MCF 10A (cell line): Measurements from ENCODE around the gene CA12. TPM values are rescaled to one million over a fixed set of nuclear protein-coding genes. Genes with fewer than 3 reads are reported as not detected.

Experiments
- BruUV-seq: library from RNA; stranded (reverse); fragments of 400-500 nt; replicated peaks from 2 replicates; lab custom pipeline; 2021; lab: Mats Ljungman, UMichigan
- CTCF ChIA-PET: fragments of 300-600 bp; sonication (Branson Sonifier 250); formaldehyde crosslinking; extraction: SDS; loops from one replicate; lab custom pipeline; 2021; ENCODE audit warnings: antibody characterized with exemption, inconsistent platforms; lab: Yijun Ruan, JAX
- POLR2A ChIA-PET: fragments of 300-600, 350-650 bp; sonication (Branson Sonifier 250); formaldehyde crosslinking; extraction: SDS; loops from one replicate; lab custom pipeline; 2020; ENCODE audit warnings: antibody characterized with exemption, inconsistent platforms; lab: Yijun Ruan, JAX
- DNase-seq: peaks from one replicate; pipeline ENCODE4 v3.0.0-alpha.2; 2018; ENCODE audit not compliant: unreplicated experiment
- H3K27ac Mint-ChIP-seq: one replicate; pipeline ENCODE4 v1.8.0; 2022; ENCODE audit warnings: mild to moderate bottlenecking, low read depth, mixed read lengths; ENCODE audit not compliant: unreplicated experiment
- H3K27me3 Mint-ChIP-seq: one replicate; pipeline ENCODE4 v1.8.0; 2022; ENCODE audit warnings: mixed read lengths; ENCODE audit not compliant: insufficient read depth, unreplicated experiment
- H3K36me3 Mint-ChIP-seq: one replicate; pipeline ENCODE4 v1.8.0; 2022; ENCODE audit warnings: mild to moderate bottlenecking, moderate library complexity, mixed read lengths; ENCODE audit not compliant: insufficient read depth, unreplicated experiment
- H3K4me1 Mint-ChIP-seq: one replicate; pipeline ENCODE4 v1.8.0; 2022; ENCODE audit warnings: mixed read lengths; ENCODE audit not compliant: insufficient read depth, unreplicated experiment
- H3K4me3 Mint-ChIP-seq: one replicate; pipeline ENCODE4 v1.8.0; 2022; ENCODE audit warnings: mild to moderate bottlenecking, moderate library complexity, mixed read lengths; ENCODE audit not compliant: unreplicated experiment
- H3K9me3 Mint-ChIP-seq: one replicate; pipeline ENCODE4 v1.8.0; 2022; ENCODE audit warnings: mixed read lengths; ENCODE audit not compliant: unreplicated experiment
- CTCF ChIP-seq: fragments of 200-600 bp; IDR thresholded peaks from one replicate; pipeline ENCODE4 v1.8.0; 2022; ENCODE audit warnings: antibody characterized with exemption, mild to moderate bottlenecking; ENCODE audit not compliant: unreplicated experiment
- intact Hi-C: fragments of 100-400 bp; cut with micrococcal nuclease; formaldehyde crosslinking; loops from 2 replicates; pipeline ENCODE4 v1.14.1; 2022
- total RNA-seq: library from RNA; stranded (reverse); gene quantifications from 2 replicates; pipeline ENCODE4 v1.2.3, GENCODE V29; 2022

Gene CA12
- total RNA-seq, 1 experiment from 2014 or later: 19.6 TPM

DNA sequence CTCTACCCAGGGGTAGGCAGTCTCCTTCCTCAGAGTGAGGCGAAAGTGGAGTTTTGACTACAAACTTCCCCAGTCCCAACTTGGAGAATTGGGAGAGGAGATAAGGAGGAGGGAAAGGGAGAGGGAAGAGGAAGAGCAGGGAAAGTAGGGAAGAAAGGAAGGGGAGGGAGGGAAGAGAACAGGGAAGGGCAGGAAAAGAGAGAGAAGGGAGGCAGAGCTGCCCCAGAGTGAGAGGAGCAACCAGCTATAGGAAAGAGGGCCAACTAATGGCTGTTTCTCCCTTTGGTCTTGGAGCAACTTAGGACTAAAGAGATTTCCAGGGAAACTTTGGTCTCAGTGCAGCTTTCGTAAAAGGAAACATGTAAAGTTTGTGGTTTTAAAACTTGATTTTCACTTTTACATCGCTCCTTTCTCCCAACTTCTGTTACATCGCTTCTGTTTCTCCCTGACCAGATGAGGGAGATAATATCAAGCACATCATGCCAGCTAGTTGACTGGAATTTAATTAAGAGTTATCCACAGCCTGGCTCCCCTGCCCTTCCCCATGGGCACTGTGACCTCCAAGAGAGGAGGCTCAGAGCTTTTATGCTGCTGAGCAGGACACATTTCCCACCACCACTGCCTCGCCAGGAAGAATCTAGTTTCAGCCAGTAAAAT is 1.4 kb downstream of the CA12 start:
- ChIA-PET CTCF (interaction anchor here (0.6 to 1.0 kb wide), 5 partner anchors 15 to 216 kb away, joined by 3 to 4 read pairs (median 3); partner anchors contain the start of gene APH1B), POLR2A (interaction anchor here (0.6 to 4.0 kb wide), 19 partner anchors 10 to 1354 kb away, joined by 3 to 60 read pairs (median 4); partner anchors contain the start of gene USP3)
- Mint-ChIP-seq H3K4me3 (peak overlapping the region; percentile 82), H3K4me1 (peaks cover 39% of the 10 kb centered on the region), H3K27me3 (no peaks in the 10 kb centered on the region), H3K27ac (peak overlapping the region; percentile 85), H3K36me3 (no peaks in the 10 kb centered on the region), H3K9me3 (no peaks in the 10 kb centered on the region)
- intact Hi-C loops: loop anchor here (5.0 kb wide), 2 partner anchors 48 to 93 kb away; no protein-coding TSS in a partner anchor
- no peak for DNase-seq
- BruUV-seq: no TSS peak
- TF ChIP-seq CTCF: no peak

DNA sequence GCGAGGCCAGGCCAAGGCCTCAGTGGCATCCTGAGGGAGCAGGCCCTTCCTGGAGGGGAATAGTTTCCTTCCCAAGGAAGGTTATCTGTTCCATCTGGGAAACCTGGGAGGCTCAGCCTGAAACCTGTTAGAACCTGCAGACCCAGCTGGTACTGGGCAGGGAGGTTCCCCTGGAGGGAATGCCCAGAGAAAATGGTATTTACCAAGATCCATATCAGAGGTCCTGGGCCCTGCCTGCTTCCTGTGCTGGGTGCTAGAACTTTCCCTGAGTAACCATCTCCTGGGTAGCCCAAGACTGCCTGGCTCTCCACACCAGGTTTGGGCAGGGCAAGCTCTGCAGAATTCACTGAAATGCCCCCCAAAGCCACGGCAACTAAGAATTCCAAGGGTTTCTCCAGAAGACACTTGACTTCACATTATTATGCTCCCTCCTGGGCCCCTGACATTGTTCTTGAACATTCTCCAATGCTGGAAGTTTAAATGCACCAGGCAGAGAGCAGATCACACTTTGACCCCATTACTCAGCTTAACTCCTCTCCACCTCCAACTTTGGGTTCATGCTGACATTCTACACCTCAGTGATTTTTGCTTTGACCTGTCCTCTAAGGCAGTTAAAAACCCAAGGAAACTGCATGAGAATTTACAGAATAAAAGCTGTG is 2.0 kb downstream of the CA12 start:
- Mint-ChIP-seq H3K4me3 (peak overlapping the region; percentile 82), H3K36me3 (no peaks in the 10 kb centered on the region), H3K27ac (peak overlapping the region; percentile 85), H3K9me3 (no peaks in the 10 kb centered on the region), H3K4me1 (peaks cover 46% of the 10 kb centered on the region), H3K27me3 (no peaks in the 10 kb centered on the region)
- peak; percentile 30 for DNase-seq
- TF ChIP-seq CTCF: no peak
- no TSS peak for BruUV-seq
- POLR2A ChIA-PET: interaction anchor here (0.7 to 4.0 kb wide), 14 partner anchors 10 to 872 kb away, joined by 3 to 60 read pairs (median 4); partner anchors contain the start of gene USP3
- CTCF ChIA-PET: interaction anchor here (0.6 to 1.2 kb wide), 5 partner anchors 12 to 217 kb away, joined by 3 to 4 read pairs (median 3); partner anchors contain the start of gene APH1B
- intact Hi-C loops: loop anchor here (5.0 kb wide), 2 partner anchors 47 to 92 kb away; no protein-coding TSS in a partner anchor

DNA sequence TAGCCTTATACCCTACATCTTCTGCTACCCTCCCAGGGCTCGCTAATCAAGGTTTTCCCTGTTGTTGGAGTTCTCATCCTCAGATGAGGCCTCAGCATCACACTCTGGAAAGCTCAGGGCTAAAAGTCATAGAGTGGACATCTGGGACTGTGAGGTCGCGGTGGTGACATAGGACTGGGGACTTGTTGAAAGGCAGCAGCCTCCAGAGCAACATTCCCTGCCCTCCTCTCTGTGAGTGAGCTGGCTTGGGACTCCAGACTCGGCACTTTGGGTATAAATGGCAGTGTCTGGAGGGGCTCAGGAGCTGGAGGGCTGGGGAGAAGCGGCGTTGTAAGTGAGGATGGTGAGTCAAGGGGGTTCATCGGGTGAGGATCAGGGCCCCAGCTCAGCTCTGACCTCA is 2.7 kb downstream of the CA12 start:
- no TSS peak for BruUV-seq
- H3K27ac Mint-ChIP-seq: peak overlapping the region; percentile 7
- ChIA-PET CTCF (interaction anchor here (1.2 kb wide), 1 partner anchor 12 kb away, joined by 3 read pairs; no protein-coding TSS in a partner anchor), POLR2A (interaction anchor here (1.0 to 4.0 kb wide), 6 partner anchors 9 to 331 kb away, joined by 3 to 60 read pairs (median 6); no protein-coding TSS in a partner anchor)
- no peak overlapping the region for H3K4me3 Mint-ChIP-seq
- DNase-seq: no peak
- H3K9me3 Mint-ChIP-seq: no peaks in the 10 kb centered on the region
- no peak for TF ChIP-seq CTCF
- peaks cover 6% of the 10 kb centered on the region for H3K36me3 Mint-ChIP-seq
- intact Hi-C loops: no loop called here
- peaks cover 52% of the 10 kb centered on the region for H3K4me1 Mint-ChIP-seq
- H3K27me3 Mint-ChIP-seq: no peaks in the 10 kb centered on the region
